SK-N-SH (cell line): ENCODE results near the gene SH3BP4. TPM values are rescaled to one million over a fixed set of nuclear protein-coding genes. Genes with fewer than 3 reads are reported as not detected.

Experiments used
- CTCF ChIA-PET: fragments of 300-600, 350-600 bp; formaldehyde crosslinking; extraction: SDS; loops from one replicate; lab custom pipeline; 2021; lab: Yijun Ruan, JAX
- POLR2A ChIA-PET: fragments of 350-600 bp; sonication (Branson Sonifier 250); formaldehyde crosslinking; extraction: SDS; loops from one replicate; lab custom pipeline; 2020; ENCODE audit warnings: antibody characterized with exemption, inconsistent platforms; lab: Yijun Ruan, JAX
- DNase-seq: peaks from one replicate; pipeline ENCODE4 v3.0.0; 2012
- H2AFZ ChIP-seq: fragments of 200-600 bp; sonication (generic); 2 replicates; pipeline ENCODE4 v1.8.1; 2016; ENCODE audit warnings: antibody characterized with exemption, mild to moderate bottlenecking, low read depth
- H3F3A ChIP-seq: fragments of 200-600 bp; sonication (generic); replicated peaks from 2 replicates; pipeline ENCODE3; 2016; ENCODE audit warnings: antibody characterized with exemption, mild to moderate bottlenecking; ENCODE audit not compliant: insufficient read depth
- H3K27ac ChIP-seq, 2 experiments: fragments of 200-500 bp in 1 of 2; fragments of 200-600 bp in 1 of 2; sonication (Bioruptor generic) in 1 of 2; sonication (generic), shearing (Covaris generic) in 1 of 2; 2 replicates each; pipeline versions ENCODE4 v1.5.1 to v1.6.1; 2014 to 2016; ENCODE audit warnings: low read depth in 2 of 2, inconsistent platforms in 1 of 2, low read length in 1 of 2, mild to moderate bottlenecking in 1 of 2, mixed read lengths in 1 of 2
- H3K27me3 ChIP-seq: fragments of 200-600 bp; sonication (generic), shearing (Covaris generic); 2 replicates; pipeline ENCODE4 v1.6.1; 2016; ENCODE audit warnings: mixed run types; ENCODE audit not compliant: insufficient read depth
- H3K36me3 ChIP-seq, 2 experiments: fragments of 200-500 bp in 1 of 2; fragments of 200-600 bp in 1 of 2; sonication (Bioruptor generic) in 1 of 2; sonication (generic) in 1 of 2; replicated peaks in 1 of 2; 2 replicates each; pipeline versions ENCODE3 to v1.5.1; 2014 to 2016; ENCODE audit warnings: low read length in 1 of 2, mild to moderate bottlenecking in 1 of 2; ENCODE audit not compliant: insufficient read depth in 2 of 2, control insufficient read depth in 1 of 2
- H3K4me1 ChIP-seq, 2 experiments: fragments of 200-500 bp in 1 of 2; fragments of 200-600 bp in 1 of 2; sonication (Bioruptor generic) in 1 of 2; sonication (generic), shearing (Covaris generic) in 1 of 2; 2 replicates each; pipeline versions ENCODE4 v1.5.1 to v1.6.1; 2014 to 2016; ENCODE audit warnings: low read depth in 1 of 2, low read length in 1 of 2, mixed run types in 1 of 2; ENCODE audit not compliant: insufficient read depth in 2 of 2, control insufficient read depth in 1 of 2
- H3K4me2 ChIP-seq: fragments of 200-600 bp; sonication (generic), shearing (Covaris generic); 2 replicates; pipeline ENCODE4 v1.6.1; 2017; ENCODE audit warnings: mixed run types
- H3K4me3 ChIP-seq, 2 experiments: fragments of 200-500 bp in 1 of 2; fragments of 200-600 bp in 1 of 2; sonication (Bioruptor generic) in 1 of 2; sonication (generic), shearing (Covaris generic) in 1 of 2; 2 replicates each; pipeline versions ENCODE4 v1.5.1 to v1.8.1; 2014 to 2016; ENCODE audit warnings: low read depth in 2 of 2, inconsistent platforms in 1 of 2, low read length in 1 of 2, mild to moderate bottlenecking in 1 of 2, mixed read lengths in 1 of 2, moderate library complexity in 1 of 2
- H3K79me2 ChIP-seq: fragments of 200-600 bp; sonication (generic); 2 replicates; pipeline ENCODE4 v1.8.1; 2017; ENCODE audit warnings: mild to moderate bottlenecking; ENCODE audit not compliant: insufficient read depth
- H3K9ac ChIP-seq: fragments of 200-600 bp; sonication (generic); 2 replicates; pipeline ENCODE4 v1.6.1; 2017; ENCODE audit warnings: mixed run types
- H3K9me2 ChIP-seq: fragments of 200-600 bp; sonication (generic); 2 replicates; pipeline ENCODE4 v1.6.1; 2017; ENCODE audit warnings: mixed run types
- H3K9me3 ChIP-seq: fragments of 200-600 bp; sonication (generic); 2 replicates; pipeline ENCODE4 v1.6.1; 2017; ENCODE audit warnings: mixed run types, mild to moderate bottlenecking, moderate library complexity
- H4K20me1 ChIP-seq: fragments of 200-600 bp; sonication (generic); 2 replicates; pipeline ENCODE4 v1.6.1; 2017; ENCODE audit warnings: mild to moderate bottlenecking, mixed run types; ENCODE audit not compliant: insufficient read depth
- ELF1 ChIP-seq: IDR thresholded peaks from 2 replicates; pipeline ENCODE4 v1.4.0; 2012
- EP300 ChIP-seq, 2 experiments: IDR thresholded peaks; 2 replicates each; pipeline versions ENCODE4 v1.4.0 to v1.6.1; 2012; ENCODE audit warnings: borderline replicate concordance in 1 of 2, low read depth in 1 of 2, low read length in 1 of 2
- EZH2phosphoT487 ChIP-seq: fragments of 200-600 bp; sonication (generic); IDR thresholded peaks from 2 replicates; pipeline ENCODE4 v1.6.1; 2017; ENCODE audit warnings: low read depth, mixed run types, mild to moderate bottlenecking, antibody characterized with exemption, moderate library complexity, borderline replicate concordance
- FOSL2 ChIP-seq: IDR thresholded peaks from 2 replicates; pipeline ENCODE4 v1.4.0; 2012; ENCODE audit warnings: low read depth, mild to moderate bottlenecking, moderate library complexity, borderline replicate concordance
- GATA2 ChIP-seq: sonication (generic); formaldehyde crosslinking; IDR thresholded peaks from 2 replicates; pipeline ENCODE4 v1.5.0; 2020; ENCODE audit warnings: mild to moderate bottlenecking, missing genetic modification reagents
- IRF3 ChIP-seq: fragments of 150-350 bp; IDR thresholded peaks from 2 replicates; pipeline ENCODE4 v1.6.1; 2016; ENCODE audit warnings: mild to moderate bottlenecking, low read depth, low read length
- JUND ChIP-seq: IDR thresholded peaks from 2 replicates; pipeline ENCODE4 v1.4.0; 2012
- MEF2A ChIP-seq: IDR thresholded peaks from 2 replicates; pipeline ENCODE4 v1.4.0; 2012; ENCODE audit warnings: low read depth, borderline replicate concordance
- MXI1 ChIP-seq: IDR thresholded peaks from 2 replicates; pipeline ENCODE4 v1.6.1; 2012; ENCODE audit warnings: mild to moderate bottlenecking, low read depth, low read length, improper control_type of control experiment
- NFIC ChIP-seq: IDR thresholded peaks from 2 replicates; pipeline ENCODE4 v1.4.0; 2012; ENCODE audit warnings: borderline replicate concordance
- NRF1 ChIP-seq: IDR thresholded peaks from 2 replicates; pipeline ENCODE4 v1.6.1; 2012; ENCODE audit warnings: low read depth, mild to moderate bottlenecking, low read length
- PBX3 ChIP-seq: IDR thresholded peaks from 2 replicates; pipeline ENCODE4; 2012
- POLR2AphosphoS5 ChIP-seq: IDR thresholded peaks from 2 replicates; pipeline ENCODE4 v1.6.1; 2012; ENCODE audit warnings: low read depth, low read length
- TAF1 ChIP-seq: IDR thresholded peaks from 2 replicates; pipeline ENCODE4 v1.6.1; 2012; ENCODE audit warnings: low read depth, mild to moderate bottlenecking, low read length, moderate library complexity, borderline replicate concordance
- TCF12 ChIP-seq: IDR thresholded peaks from 2 replicates; pipeline ENCODE4 v1.4.0; 2012
- TEAD4 ChIP-seq: IDR thresholded peaks from 2 replicates; pipeline ENCODE4 v1.4.0; 2012; ENCODE audit warnings: mild to moderate bottlenecking, borderline replicate concordance; ENCODE audit not compliant: insufficient read depth
- YY1 ChIP-seq: IDR thresholded peaks from 2 replicates; pipeline ENCODE4 v1.4.0; 2012; ENCODE audit warnings: low read depth, mild to moderate bottlenecking
- ZBTB33 ChIP-seq: IDR thresholded peaks from 2 replicates; pipeline ENCODE4 v1.4.0; 2012; ENCODE audit warnings: low read depth, borderline replicate concordance
- WGBS: methylation state at CpG from one replicate; pipeline ENCODE4 v1.1.6; 2017; ENCODE audit warnings: low lambda C conversion rate; 5-methylcytosine and 5-hydroxymethylcytosine counted together
- polyA plus RNA-seq, 3 experiments: library from polyadenylated mRNA; depleted of rRNA; stranded (reverse); fragments of >200 nt; gene quantifications; 2 replicates each; pipeline ENCODE4 v1.2.3, GENCODE V29; 2012

SH3BP4 gene
- polyA plus RNA-seq, 1 of the 3 experiments (the other 2 are of a cell fraction), result 27.7 TPM

- WGBS, result 88% methylated on average over 17 of the region's 20 CpGs
- no peak for DNase-seq
- Histone ChIP-seq H3K36me3 (no peaks in the 10 kb centered on the region), H3K27ac (peak overlapping the region in 1 of 2 experiments; percentile 86; a peak in 2 of 4 replicates), H3K4me1 (peaks cover 31 to 52% of the 10 kb centered on the region in 2 experiments), H3K9me3 (no peaks in the 10 kb centered on the region), H4K20me1 (no peaks in the 10 kb centered on the region; the same call in 1 of the 2 replicates), H3K79me2 (peaks cover 90% of the 10 kb centered on the region), H3K4me2 (no peak overlapping the region; the same call in 1 of the 2 replicates), H2AFZ (no peak overlapping the region), H3F3A (peaks cover 29% of the 10 kb centered on the region), H3K4me3 (no peak overlapping the region), H3K9me2 (no peaks in the 10 kb centered on the region), H3K27me3 (no peaks in the 10 kb centered on the region), H3K9ac (no peak overlapping the region)
- POLR2A ChIA-PET, result no interaction called here
- CTCF ChIA-PET, result interaction anchor here (1.0 kb wide), 1 partner anchor 34 kb away, joined by 4 read pairs; no protein-coding TSS in a partner anchor
- TF ChIP-seq ELF1 (no peak), MXI1 (no peak), IRF3 (no peak), EP300 (IDR thresholded peaks at IDR 0.05; ENCODE audit: borderline replicate concordance in 1 of 2, low read depth in 1 of 2, low read length in 1 of 2) (no peak), TAF1 (no peak), GATA2 (CRISPR knock-in tag) (no peak), MEF2A (no peak)
These were observed 73.3 kb downstream of the SH3BP4 start for GRCh38 chr2:235024931-235025773.

DNA sequence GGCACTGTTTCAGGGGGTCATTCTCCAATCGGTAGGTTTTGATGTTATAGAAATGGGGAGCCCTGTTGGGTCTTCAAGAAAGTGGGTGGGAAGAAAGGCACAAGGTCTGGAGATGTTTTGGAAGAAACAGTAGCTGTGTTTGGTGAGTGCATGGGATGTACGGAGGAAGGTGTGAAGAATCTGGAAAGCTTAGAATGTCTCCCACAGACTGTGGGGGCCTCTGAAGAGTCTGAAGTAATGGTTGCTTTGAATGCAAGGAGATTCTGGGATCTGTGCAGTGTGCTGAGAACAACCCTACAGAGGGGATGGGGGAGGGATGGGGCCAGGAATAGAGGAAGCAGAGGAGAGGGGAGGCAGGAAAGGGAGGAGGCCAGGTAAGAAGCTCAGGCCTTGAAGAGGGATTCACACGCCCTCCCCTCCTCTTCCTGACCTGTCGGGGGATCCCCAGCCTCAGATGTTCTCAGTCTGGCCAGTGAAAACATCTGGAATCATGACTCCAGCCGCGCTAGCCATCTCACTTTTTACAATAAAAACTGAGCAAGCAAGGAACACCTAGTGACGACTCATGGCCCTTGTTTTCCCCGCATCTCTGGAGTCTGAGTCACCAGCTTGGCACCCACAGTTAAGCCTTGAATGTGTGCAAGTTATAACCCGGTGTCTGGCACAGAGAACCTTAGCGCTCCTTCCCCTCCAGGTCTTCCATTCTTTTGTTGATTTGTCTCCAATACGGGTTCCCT lies 74.2 kb downstream of the SH3BP4 start:
- no peaks in the 10 kb centered on the region for H3K27me3 ChIP-seq
- peak; percentile 38; the same call in 1 of the 2 replicates for TF ChIP-seq PBX3
- TF ChIP-seq JUND, result peak; percentile 88
- peak; percentile 88 for TF ChIP-seq FOSL2
- TF ChIP-seq YY1, result no peak
- no peak for TF ChIP-seq NRF1
- no peak for TF ChIP-seq EZH2phosphoT487
- peak; percentile 79 for TF ChIP-seq TCF12
- peak; percentile 67; the same call in 1 of the 2 replicates for TF ChIP-seq TEAD4
- TF ChIP-seq ZBTB33, result 0 out of 2 replicates have a peak, but pooled peaks have one; percentile 39
- TF ChIP-seq NFIC, result peak; percentile 84
- no peak for TF ChIP-seq MXI1
- TF ChIP-seq EP300 (IDR thresholded peaks at IDR 0.05; ENCODE audit: borderline replicate concordance in 1 of 2, low read depth in 1 of 2, low read length in 1 of 2), result peak in 1 of 2 experiments; percentile 49; a peak in 1 of 4 replicates
- TF ChIP-seq POLR2AphosphoS5, result 0 out of 2 replicates have a peak, but pooled peaks have one; percentile 15
- H2AFZ ChIP-seq, result no peak overlapping the region
- ChIA-PET CTCF (interaction anchor here (0.6 kb wide), 1 partner anchor 323 kb away, joined by 3 read pairs; no protein-coding TSS in a partner anchor), POLR2A (no interaction called here)
- H3K9ac ChIP-seq, result no peak overlapping the region
- no peaks in the 10 kb centered on the region for H3K9me2 ChIP-seq
- H4K20me1 ChIP-seq, result no peaks in the 10 kb centered on the region; the same call in none of the 2 replicates
- WGBS, result 36% methylated on average over 11 of the region's 11 CpGs
- peak overlapping the region; percentile 54 to 86; a peak in 3 of 4 replicates for H3K27ac ChIP-seq
- peaks cover 37 to 44% of the 10 kb centered on the region in 2 experiments for H3K4me1 ChIP-seq
- H3F3A ChIP-seq, result peaks cover 20% of the 10 kb centered on the region
- no peak for DNase-seq
- peak overlapping the region; percentile 82; the same call in 1 of the 2 replicates for H3K4me2 ChIP-seq
- no peak overlapping the region for H3K4me3 ChIP-seq
- peaks cover 91% of the 10 kb centered on the region for H3K79me2 ChIP-seq
- H3K36me3 ChIP-seq, result no peaks in the 10 kb centered on the region
- no peaks in the 10 kb centered on the region for H3K9me3 ChIP-seq
